Mucosa of descending colon (tissue), 3 donors: Measurements from ENCODE around the gene PLXNA3. TPM values are rescaled to one million over a fixed set of nuclear protein-coding genes. Genes with fewer than 3 reads are reported as not detected.
A peak's percentile ranks its signal among the peaks of the same experiment; 100 is the strongest.

ENCODE experiments used
- ATAC-seq: fragments of 200-7000 bp; cut with Tn5 transposase; one replicate; pipeline ENCODE4 v1.9.1; 2020; ENCODE audit warnings: mild to moderate bottlenecking, moderate library complexity
- DNase-seq, 3 donors: peaks; one replicate each; pipeline ENCODE4 v3.0.0-alpha.2; 2020
- H3K36me3 ChIP-seq: fragments of 200-600 bp; one replicate; pipeline ENCODE4 v1.8.0; 2021; ENCODE audit warnings: low read depth, mild to moderate bottlenecking
- H3K4me1 ChIP-seq: fragments of 200-600 bp; one replicate; pipeline ENCODE4 v1.8.0; 2021; ENCODE audit warnings: low read depth, mild to moderate bottlenecking
- H3K4me3 ChIP-seq: fragments of 200-600 bp; one replicate; pipeline ENCODE4 v1.8.0; 2021; ENCODE audit warnings: mild to moderate bottlenecking
- H3K9me3 ChIP-seq: fragments of 200-600 bp; one replicate; pipeline ENCODE4 v1.8.0; 2021; ENCODE audit warnings: mild to moderate bottlenecking
- CTCF ChIP-seq: fragments of 200-600 bp; IDR thresholded peaks from one replicate; pipeline ENCODE4 v1.8.0; 2022; ENCODE audit warnings: antibody characterized with exemption, mild to moderate bottlenecking
- intact Hi-C, 2 donors: fragments of 100-400 bp; cut with DNase I in 1 of 2; cut with micrococcal nuclease in 1 of 2; formaldehyde crosslinking; loops; one replicate each; pipeline versions ENCODE4 v1.11.0 to v1.11.1; 2022; cut with DNase I, micrococcal nuclease
- total RNA-seq, 3 donors: library from RNA; stranded (reverse); fragmentation: NEBNext Ultra II Directional in 2 of 3; extraction: Animal tissue kit (Norgen Biotek cat#: 25700) in 2 of 3; gene quantifications; one replicate each; pipeline versions ENCODE4 v1.2.1 to v1.2.4, GENCODE V29; 2021 to 2023
- donor health status: DM: no; HTN: no; CAD: no; lungs with moderate emphysema.
- donor health status: DM: no; HTN: no; CAD: no.
- donor health status: DM: no; HTN: yes; CAD: no.

PLXNA3 gene
- total RNA-seq, 3 donors from 2014 or later: 24.8 to 66.1 (median 51.7) TPM

- intact Hi-C loops: no loop called here
- no peaks in the 10 kb centered on the region for H3K9me3 ChIP-seq
- no peak overlapping the region for H3K4me3 ChIP-seq
- ATAC-seq (peak; percentile 15), DNase-seq (no peak)
- no peaks in the 10 kb centered on the region for H3K36me3 ChIP-seq
- H3K4me1 ChIP-seq: no peaks in the 10 kb centered on the region
- TF ChIP-seq CTCF: no peak
These were observed 48.6 kb downstream of the PLXNA3 start for GRCh38 chrX:154506483-154507332.

GRCh38 chrX:154507673-154508383 lies 49.7 kb downstream of the PLXNA3 start:
- Histone ChIP-seq H3K9me3 (no peaks in the 10 kb centered on the region), H3K4me3 (no peak overlapping the region), H3K4me1 (no peaks in the 10 kb centered on the region), H3K36me3 (no peaks in the 10 kb centered on the region)
- intact Hi-C loops: no loop called here
- no peak for TF ChIP-seq CTCF
- no peak for ATAC-seq
- no peak for DNase-seq

GRCh38 chrX:154508384-154508745 lies 50.3 kb downstream of the PLXNA3 start:
- Histone ChIP-seq H3K4me1 (no peaks in the 10 kb centered on the region), H3K9me3 (no peaks in the 10 kb centered on the region), H3K4me3 (no peak overlapping the region), H3K36me3 (no peaks in the 10 kb centered on the region)
- intact Hi-C loops: no loop called here
- DNase-seq (no peak), ATAC-seq (no peak)
- no peak for TF ChIP-seq CTCF

GRCh38 chrX:154509455-154509854 lies 51.4 kb downstream of the PLXNA3 start:
- DNase-seq (no peak), ATAC-seq (no peak)
- H3K4me1 ChIP-seq: no peaks in the 10 kb centered on the region
- no peak overlapping the region for H3K4me3 ChIP-seq
- intact Hi-C loops: no loop called here
- no peaks in the 10 kb centered on the region for H3K9me3 ChIP-seq
- no peak for TF ChIP-seq CTCF
- no peaks in the 10 kb centered on the region for H3K36me3 ChIP-seq

GRCh38 chrX:154511761-154512160 lies 53.7 kb downstream of the PLXNA3 start:
- intact Hi-C loops: no loop called here
- no peak for ATAC-seq
- no peak for TF ChIP-seq CTCF

More at GRCh38 chrX:154511761-154512160, 53.7 kb downstream of the PLXNA3 start:
- H3K9me3 ChIP-seq: no peaks in the 10 kb centered on the region
- no peak overlapping the region for H3K4me3 ChIP-seq
- no peaks in the 10 kb centered on the region for H3K36me3 ChIP-seq
- DNase-seq: no peak
- no peaks in the 10 kb centered on the region for H3K4me1 ChIP-seq
